GM04504 (cell line): Measurements from ENCODE around the gene ARHGEF4.
"Not testable (repeated sequence)": the region's sequence is repeated elsewhere in the genome, so short reads cannot be mapped to it uniquely, and the experiment has no call there.

Experiments used
- DNase-seq: peaks from one replicate; pipeline ENCODE4 v3.0.0-alpha.2; 2012; ENCODE audit warnings: low read depth

The ARHGEF4 gene

GRCh38 chr2:130884503-130884902 lies 47.8 kb downstream of the ARHGEF4 start:
- DNase-seq: no peak

GRCh38 chr2:130887643-130888042 lies 50.9 kb downstream of the ARHGEF4 start:
- DNase-seq: no peak

GRCh38 chr2:130890941-130891669 lies 54.4 kb downstream of the ARHGEF4 start:
- no peak for DNase-seq

- DNase-seq: no peak
Observed at GRCh38 chr2:130891966-130892365, 55.3 kb downstream of the ARHGEF4 start.

GRCh38 chr2:130892793-130893785 lies 56.4 kb downstream of the ARHGEF4 start:
- no peak for DNase-seq

- DNase-seq: no peak
Observed at GRCh38 chr2:130894326-130894942, 57.7 kb downstream of the ARHGEF4 start.

GRCh38 chr2:130896813-130897212 lies 60.1 kb downstream of the ARHGEF4 start:
- no peak for DNase-seq

GRCh38 chr2:130898553-130898952 lies 61.8 kb downstream of the ARHGEF4 start:
- DNase-seq: no peak

GRCh38 chr2:130899306-130899705 lies 62.6 kb downstream of the ARHGEF4 start:
- no peak for DNase-seq

GRCh38 chr2:130901061-130901460 lies 64.3 kb downstream of the ARHGEF4 start:
- no peak for DNase-seq

GRCh38 chr2:130901626-130902025 lies 64.9 kb downstream of the ARHGEF4 start:
- DNase-seq: not testable (repeated sequence)

- DNase-seq: no peak
Observed at GRCh38 chr2:130908832-130909231, 72.1 kb downstream of the ARHGEF4 start.

- no peak for DNase-seq
Observed at GRCh38 chr2:130910931-130911330, 74.2 kb downstream of the ARHGEF4 start.

- no peak for DNase-seq
Observed at GRCh38 chr2:130911482-130911881, 74.8 kb downstream of the ARHGEF4 start.

GRCh38 chr2:130911996-130912395 lies 75.3 kb downstream of the ARHGEF4 start:
- no peak for DNase-seq

GRCh38 chr2:130912471-130912870 lies 75.8 kb downstream of the ARHGEF4 start:
- no peak for DNase-seq

GRCh38 chr2:130913891-130914290 lies 77.2 kb downstream of the ARHGEF4 start:
- DNase-seq: no peak

GRCh38 chr2:130915149-130915548 lies 78.4 kb downstream of the ARHGEF4 start:
- DNase-seq: no peak

GRCh38 chr2:130915595-130916437 lies 79.1 kb downstream of the ARHGEF4 start:
- DNase-seq: no peak

- no peak for DNase-seq
Observed at GRCh38 chr2:130916438-130916705, 79.7 kb downstream of the ARHGEF4 start.

GRCh38 chr2:130917006-130917688 lies 80.4 kb downstream of the ARHGEF4 start:
- DNase-seq: no peak
